GM10248 (cell line): ENCODE data around the gene KCNIP4.

Source experiments
- CTCF ChIA-PET: fragments of 300-600 bp; sonication (Branson Sonifier 250); formaldehyde crosslinking; extraction: SDS; loops from one replicate; lab custom pipeline; 2021; ENCODE audit warnings: antibody characterized with exemption; lab: Yijun Ruan, JAX
- POLR2A ChIA-PET: fragments of 350-650 bp; sonication (Branson Sonifier 250); formaldehyde crosslinking; extraction: SDS; loops from one replicate; lab custom pipeline; 2020; ENCODE audit warnings: antibody characterized with exemption; lab: Yijun Ruan, JAX
- DNase-seq: peaks from one replicate; pipeline ENCODE4 v3.0.0; 2012; ENCODE audit errors: extremely low spot score
- TF ChIP-seq, protein P1 (sequence below): IDR thresholded peaks from 2 replicates; pipeline ENCODE4 v1.5.1; 2012; ENCODE audit warnings: mild to moderate bottlenecking, low read depth; ENCODE audit errors: extremely low read depth, missing control alignments, control extremely low read depth

KCNIP4 gene

DNA sequence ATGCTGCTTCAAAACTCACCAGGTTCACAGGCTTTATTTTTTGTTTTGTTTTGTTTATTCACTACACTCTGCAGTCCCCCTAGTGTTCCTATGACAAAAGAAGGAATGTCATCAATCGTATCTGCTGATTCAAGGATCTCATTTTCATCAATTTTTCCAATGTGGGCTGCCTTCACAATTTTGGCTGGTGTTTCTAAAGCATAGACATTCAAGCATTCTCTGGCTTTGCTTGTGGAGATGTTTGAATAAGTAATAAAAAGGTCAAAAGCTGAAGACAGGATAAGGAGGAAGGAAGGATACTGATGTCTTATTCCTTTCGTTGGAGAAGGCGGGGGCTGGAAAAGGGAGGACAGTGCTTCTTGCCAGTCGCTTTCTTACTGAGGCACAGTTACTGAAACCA lies 12.2 kb upstream of the KCNIP4 start:
- ChIA-PET CTCF (no interaction called here), POLR2A (no interaction called here)
- DNase-seq, result no peak
- TF ChIP-seq, protein P1, sequence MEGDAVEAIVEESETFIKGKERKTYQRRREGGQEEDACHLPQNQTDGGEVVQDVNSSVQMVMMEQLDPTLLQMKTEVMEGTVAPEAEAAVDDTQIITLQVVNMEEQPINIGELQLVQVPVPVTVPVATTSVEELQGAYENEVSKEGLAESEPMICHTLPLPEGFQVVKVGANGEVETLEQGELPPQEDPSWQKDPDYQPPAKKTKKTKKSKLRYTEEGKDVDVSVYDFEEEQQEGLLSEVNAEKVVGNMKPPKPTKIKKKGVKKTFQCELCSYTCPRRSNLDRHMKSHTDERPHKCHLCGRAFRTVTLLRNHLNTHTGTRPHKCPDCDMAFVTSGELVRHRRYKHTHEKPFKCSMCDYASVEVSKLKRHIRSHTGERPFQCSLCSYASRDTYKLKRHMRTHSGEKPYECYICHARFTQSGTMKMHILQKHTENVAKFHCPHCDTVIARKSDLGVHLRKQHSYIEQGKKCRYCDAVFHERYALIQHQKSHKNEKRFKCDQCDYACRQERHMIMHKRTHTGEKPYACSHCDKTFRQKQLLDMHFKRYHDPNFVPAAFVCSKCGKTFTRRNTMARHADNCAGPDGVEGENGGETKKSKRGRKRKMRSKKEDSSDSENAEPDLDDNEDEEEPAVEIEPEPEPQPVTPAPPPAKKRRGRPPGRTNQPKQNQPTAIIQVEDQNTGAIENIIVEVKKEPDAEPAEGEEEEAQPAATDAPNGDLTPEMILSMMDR, result no peak

DNA sequence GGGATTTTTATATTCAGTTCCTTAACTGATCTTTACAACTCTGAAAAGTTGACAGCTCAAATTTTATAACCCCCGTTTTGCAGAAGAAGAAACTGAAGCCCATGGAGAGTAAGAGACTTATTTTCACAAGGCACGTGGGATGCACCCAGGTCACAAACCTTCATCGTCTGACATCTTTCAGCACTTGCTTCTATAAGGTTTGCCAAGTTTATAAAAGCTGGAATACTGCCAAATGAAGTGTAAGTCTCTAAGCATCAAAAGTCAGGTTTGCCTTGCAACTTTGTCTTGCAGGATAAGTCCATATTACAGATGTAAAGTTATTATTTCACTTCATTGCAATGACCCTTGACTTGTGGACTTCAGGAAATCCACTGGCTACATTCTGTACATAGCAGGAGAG lies 6.3 kb upstream of the KCNIP4 start:
- no peak for DNase-seq
- POLR2A ChIA-PET, result no interaction called here
- CTCF ChIA-PET, result interaction anchor here (0.9 to 1.2 kb wide), 2 partner anchors 11 to 16 kb away, joined by 3 read pairs; no protein-coding TSS in a partner anchor
- TF ChIP-seq, protein P1, result no peak

DNA sequence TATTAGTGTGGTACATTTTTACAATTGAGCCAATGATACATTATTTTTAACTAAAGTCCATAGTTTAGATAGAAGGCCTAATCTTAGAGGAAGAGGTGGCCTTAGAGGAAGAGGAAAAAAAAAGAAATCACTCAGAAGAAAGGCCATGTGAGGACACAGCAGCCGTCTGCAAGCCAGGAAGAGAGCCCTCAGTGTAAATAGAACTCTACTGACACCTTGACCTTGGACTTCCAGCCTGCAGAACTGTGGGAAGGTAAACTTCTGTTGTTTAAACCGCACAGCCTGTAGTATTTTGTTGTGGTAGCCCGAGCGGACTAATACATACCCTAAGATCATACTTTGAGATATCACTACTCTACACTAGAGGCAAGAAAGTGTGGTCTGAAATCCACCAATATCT lies 5.1 kb upstream of the KCNIP4 start:
- ChIA-PET CTCF (interaction anchor here (1.2 kb wide), 1 partner anchor 17 kb away, joined by 3 read pairs; no protein-coding TSS in a partner anchor), POLR2A (no interaction called here)
- DNase-seq, result no peak
- TF ChIP-seq, protein P1, result no peak

DNA sequence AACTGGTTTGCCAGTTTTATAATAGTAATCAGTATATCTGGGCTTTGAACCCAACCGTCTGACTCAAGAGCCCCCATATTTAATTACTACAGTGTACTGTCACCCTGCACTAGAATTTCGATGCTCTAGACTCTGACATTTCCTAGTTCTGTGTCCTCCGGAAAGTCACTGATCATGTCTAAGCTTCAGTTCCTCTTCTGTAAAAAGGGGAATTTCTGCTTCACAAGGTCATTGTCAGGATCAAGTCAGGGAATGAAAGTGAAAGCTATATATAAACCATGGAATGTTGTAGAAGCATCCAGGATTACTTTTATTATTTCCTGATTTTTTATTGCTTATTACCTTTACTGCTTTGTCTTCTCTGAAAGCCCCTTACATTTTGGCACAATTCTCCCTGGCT lies 4.0 kb upstream of the KCNIP4 start:
- POLR2A ChIA-PET, result no interaction called here
- TF ChIP-seq, protein P1, result no peak
- CTCF ChIA-PET, result interaction anchor here (1.1 kb wide), 1 partner anchor 12 kb away, joined by 3 read pairs; no protein-coding TSS in a partner anchor
- DNase-seq, result peak; percentile 13

DNA sequence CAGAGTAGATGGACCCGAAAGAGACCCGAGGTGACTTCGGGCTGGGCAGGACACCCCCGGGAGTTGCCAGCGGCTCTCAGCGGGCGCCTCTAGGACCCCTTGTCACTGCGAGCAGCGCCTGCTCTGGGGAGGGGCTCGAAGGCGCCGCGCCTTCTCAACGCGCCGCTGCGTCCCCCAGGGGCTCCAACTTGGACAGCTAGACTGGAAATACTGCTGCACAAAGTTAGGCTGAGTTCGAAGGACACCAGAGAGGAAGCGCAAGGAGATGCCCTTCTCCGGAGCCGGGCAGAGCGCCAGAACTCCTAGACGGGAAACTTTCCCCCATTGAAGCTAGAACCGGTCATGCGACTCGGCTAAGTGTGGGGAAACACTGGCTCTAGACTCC lies 493 bp upstream of the KCNIP4 start:
- ChIA-PET CTCF (no interaction called here), POLR2A (no interaction called here)
- DNase-seq, result no peak
- TF ChIP-seq, protein P1, result no peak

DNA sequence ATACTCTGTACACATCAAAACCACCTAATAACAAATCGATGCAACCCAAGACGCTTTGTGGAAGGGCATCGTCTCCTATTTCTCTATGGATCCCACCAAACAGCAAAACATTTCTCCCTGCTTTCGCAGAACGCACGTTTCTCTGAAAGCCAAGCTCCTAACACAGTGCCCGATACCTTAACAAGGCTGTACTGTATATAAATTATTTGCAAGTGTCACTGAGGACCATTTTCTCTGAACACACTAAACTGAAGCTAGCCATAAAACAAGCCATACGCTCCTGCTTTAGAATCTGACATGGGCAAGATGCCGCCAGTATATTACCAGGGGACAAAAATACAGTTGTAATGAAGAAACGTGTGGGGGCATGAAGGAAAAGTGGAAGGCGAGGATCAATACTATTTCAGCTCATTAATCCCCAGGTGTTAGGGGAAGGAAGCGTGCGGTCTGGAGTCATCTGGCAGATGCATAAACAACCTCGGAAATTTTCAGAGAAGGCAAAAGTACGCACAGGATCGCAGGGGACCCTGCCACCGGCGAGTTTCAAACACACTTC lies 703 bp downstream of the KCNIP4 start:
- DNase-seq, result no peak
- TF ChIP-seq, protein P1, result no peak
- ChIA-PET POLR2A (no interaction called here), CTCF (no interaction called here)
